ENCODE data around the gene HDDC3. TPM values are rescaled to one million over a fixed set of nuclear protein-coding genes. Genes with fewer than 3 reads are reported as not detected.

The HDDC3 gene
- total RNA-seq, 1 experiment from 2014 or later: 13.3 TPM

- H3K79me2 ChIP-seq (ENCODE audit: insufficient read depth, low read length): no peaks in the 10 kb centered on the region
- H3K9ac ChIP-seq (ENCODE audit: extremely low read depth, insufficient read length, low read length): no peak overlapping the region
- H2BK120ac ChIP-seq (ENCODE audit: low read depth, low read length, poor library complexity, severe bottlenecking): no peak overlapping the region
- H3K9me3 ChIP-seq (ENCODE audit: control insufficient read depth, low read depth, low read length): no peaks in the 10 kb centered on the region
- H2BK20ac ChIP-seq (ENCODE audit: low read depth, low read length, poor library complexity, severe bottlenecking): no peak overlapping the region
- H2BK15ac ChIP-seq (ENCODE audit: low read depth, low read length): no peak overlapping the region
- no peak overlapping the region for H4K91ac ChIP-seq (ENCODE audit: insufficient read length, low read depth, low read length)
- no peak overlapping the region for H4K8ac ChIP-seq (replicated peaks; ENCODE audit: insufficient read length, low read depth, low read length)
- no peak overlapping the region for H3K4me2 ChIP-seq (ENCODE audit: insufficient read depth, insufficient read length, low read length)
- no peak overlapping the region for H2BK12ac ChIP-seq (ENCODE audit: insufficient read length, low read depth, low read length)
- no peaks in the 10 kb centered on the region for H3K79me1 ChIP-seq (ENCODE audit: insufficient read depth, low read depth, low read length, poor library complexity, severe bottlenecking)
- no peaks in the 10 kb centered on the region for H3K4me1 Mint-ChIP-seq
- TF ChIP-seq CTCF (conservative IDR thresholded peaks at IDR 0.05): no peak
- H2BK5ac ChIP-seq (ENCODE audit: insufficient read length, low read length): no peak overlapping the region
- H3K14ac ChIP-seq (ENCODE audit: insufficient read depth, low read length): no peak overlapping the region
- no peak overlapping the region for H2AFZ ChIP-seq (ENCODE audit: low read length)
- H4K5ac ChIP-seq (ENCODE audit: insufficient read length, low read depth, low read length): no peak overlapping the region
- no peaks in the 10 kb centered on the region for H3K4me1 ChIP-seq (ENCODE audit: insufficient read depth, low read length)
- H4K20me1 ChIP-seq (ENCODE audit: control insufficient read depth, insufficient read depth, insufficient read length): no peaks in the 10 kb centered on the region
- H3T11ph ChIP-seq (ENCODE audit: low read length): no peak overlapping the region
- H3K23me2 ChIP-seq (ENCODE audit: insufficient read length, low read depth, low read length, poor library complexity, severe bottlenecking): peaks cover 3% of the 10 kb centered on the region
- H2AK5ac ChIP-seq (ENCODE audit: insufficient read length, low read length): no peak overlapping the region
- H3K9me3 Mint-ChIP-seq: no peaks in the 10 kb centered on the region
- no peaks in the 10 kb centered on the region for H3K27me3 ChIP-seq (ENCODE audit: insufficient read depth, low read length)
- H3K27ac Mint-ChIP-seq: no peak overlapping the region
- H3K4ac ChIP-seq (ENCODE audit: low read depth, low read length): no peak overlapping the region
- no peak overlapping the region for H3K23ac ChIP-seq (ENCODE audit: insufficient read length, low read depth, low read length)
- no peak overlapping the region for H3K4me3 Mint-ChIP-seq
- no peak for DNase-seq
- H3K18ac ChIP-seq (ENCODE audit: insufficient read length, low read depth, low read length): no peak overlapping the region
- H3K27me3 Mint-ChIP-seq (ENCODE audit: low read depth): no peaks in the 10 kb centered on the region
- H3K27ac ChIP-seq (ENCODE audit: insufficient read length, low read depth, low read length): no peak overlapping the region
- WGBS (ENCODE audit: extremely low coverage, insufficient read length, low lambda C conversion rate): no CpG with 5 or more reads among the region's 8 CpGs
- no peak overlapping the region for H3K56ac ChIP-seq (ENCODE audit: insufficient read length, low read depth, low read length)
- peaks cover 39 to 88% (median 71%) of the 10 kb centered on the region in 3 experiments; a peak in 6 of 7 replicates for H3K36me3 Mint-ChIP-seq (ENCODE audit: insufficient read depth in 1 of 3, low read depth in 3 of 3)
These were observed 14.7 kb upstream of the HDDC3 start for GRCh38 chr15:90946941-90947576.
